ENCODE data around the gene TAF1B.

Gene TAF1B

DNA sequence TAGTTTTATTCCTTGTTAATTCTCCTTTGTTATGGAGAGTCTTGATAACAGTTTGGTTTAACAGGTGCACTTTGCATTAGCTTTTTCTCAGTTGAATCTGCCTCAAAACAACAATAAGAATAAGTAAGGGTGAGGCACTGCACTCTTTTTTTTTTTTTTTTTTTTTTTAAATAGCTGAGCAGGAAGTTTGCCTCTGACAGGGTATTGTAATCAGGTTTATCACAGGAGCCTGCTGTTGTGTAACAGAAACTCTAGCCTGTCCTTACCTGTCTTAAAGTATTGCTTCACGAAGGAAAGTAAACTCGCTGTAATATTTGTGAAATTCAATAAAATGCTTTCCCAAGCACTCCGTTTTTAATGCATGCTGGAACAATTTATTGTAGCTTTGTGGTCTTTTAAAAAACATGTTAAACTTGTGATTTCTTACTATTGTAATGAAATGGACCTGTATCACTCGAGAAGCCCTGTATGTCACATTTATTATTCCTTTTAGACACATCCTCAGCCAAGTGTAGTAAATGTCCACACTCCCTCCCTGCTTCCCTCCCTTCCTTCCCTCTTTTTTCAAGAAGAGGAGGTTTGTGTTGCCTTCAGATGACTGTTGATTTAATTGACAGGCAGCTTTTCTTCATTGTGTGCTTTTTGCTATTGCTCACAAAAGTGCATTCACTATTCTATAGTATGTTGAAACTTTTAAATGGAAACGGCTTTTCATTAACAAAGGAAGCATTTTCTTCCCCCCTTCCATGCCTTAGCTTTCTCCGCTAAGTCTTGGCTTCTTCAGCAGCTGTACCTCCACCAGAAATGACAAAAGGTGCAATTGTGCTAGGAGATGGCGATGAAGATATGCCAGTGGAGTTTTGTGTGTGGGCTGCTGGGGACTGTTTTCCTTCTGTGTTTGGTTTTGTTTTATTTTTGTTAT is 52.7 kb downstream of the TAF1B start:
- Histone ChIP-seq H3K4me1 (ENCODE audit: insufficient read depth, low read length) (peaks cover 9% of the 10 kb centered on the region), H3K27ac (ENCODE audit: low read depth, low read length) (no peak overlapping the region), H3K36me3 (ENCODE audit: insufficient read depth, low read length) (no peaks in the 10 kb centered on the region), H3K27me3 (ENCODE audit: control insufficient read depth in 1 of 2, insufficient read depth in 2 of 2, low read length in 2 of 2) (no peaks in the 10 kb centered on the region), H3K9ac (ENCODE audit: low read length) (no peak overlapping the region), H3K4me3 (ENCODE audit: low read depth in 1 of 2, low read length in 2 of 2) (no peak overlapping the region), H3K9me3 (ENCODE audit: low read length) (no peaks in the 10 kb centered on the region)

- H3K4me3 ChIP-seq (ENCODE audit: low read depth in 1 of 2, low read length in 2 of 2), result no peak overlapping the region
- no peak overlapping the region for H3K9ac ChIP-seq (ENCODE audit: low read length)
- H3K27me3 ChIP-seq (ENCODE audit: control insufficient read depth in 1 of 2, insufficient read depth in 2 of 2, low read length in 2 of 2), result no peaks in the 10 kb centered on the region
- H3K9me3 ChIP-seq (ENCODE audit: low read length), result no peaks in the 10 kb centered on the region
- H3K36me3 ChIP-seq (ENCODE audit: insufficient read depth, low read length), result no peaks in the 10 kb centered on the region
- H3K27ac ChIP-seq (ENCODE audit: low read depth, low read length), result no peak overlapping the region
- peaks cover 9% of the 10 kb centered on the region for H3K4me1 ChIP-seq (ENCODE audit: insufficient read depth, low read length)
These were observed 54.1 kb downstream of the TAF1B start for GRCh38 chr2:9897331-9897737.

DNA sequence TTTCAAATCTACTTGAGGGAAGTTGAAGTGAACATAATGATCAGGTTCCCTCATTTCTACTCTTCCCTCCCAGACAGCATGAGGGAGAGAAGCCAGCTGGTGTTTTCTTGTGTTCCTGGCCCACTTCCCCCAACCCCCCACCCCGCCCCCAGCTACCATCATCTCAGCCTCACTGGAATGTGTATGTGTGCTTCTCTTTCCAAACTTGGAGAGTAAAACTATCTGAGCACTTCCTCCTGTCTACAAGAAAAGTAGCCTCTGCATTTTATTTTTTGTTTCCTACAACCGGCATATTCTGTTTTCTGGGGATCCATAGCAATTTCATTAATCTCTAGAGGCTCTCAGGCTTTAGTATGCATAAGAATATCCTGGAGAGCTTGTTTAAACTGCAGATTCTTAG is 54.6 kb downstream of the TAF1B start:
- Histone ChIP-seq H3K27me3 (ENCODE audit: control insufficient read depth in 1 of 2, insufficient read depth in 2 of 2, low read length in 2 of 2) (no peaks in the 10 kb centered on the region), H3K9ac (ENCODE audit: low read length) (no peak overlapping the region), H3K4me1 (ENCODE audit: insufficient read depth, low read length) (peaks cover 9% of the 10 kb centered on the region), H3K9me3 (ENCODE audit: low read length) (no peaks in the 10 kb centered on the region), H3K27ac (ENCODE audit: low read depth, low read length) (peak overlapping the region; percentile 14), H3K4me3 (ENCODE audit: low read depth in 1 of 2, low read length in 2 of 2) (no peak overlapping the region), H3K36me3 (ENCODE audit: insufficient read depth, low read length) (no peaks in the 10 kb centered on the region)

- H3K4me1 ChIP-seq (ENCODE audit: insufficient read depth, low read length), result no peaks in the 10 kb centered on the region
- H3K27ac ChIP-seq (ENCODE audit: low read depth, low read length), result no peak overlapping the region
- H3K9me3 ChIP-seq (ENCODE audit: low read length), result no peaks in the 10 kb centered on the region
- H3K9ac ChIP-seq (ENCODE audit: low read length), result no peak overlapping the region
- H3K4me3 ChIP-seq (ENCODE audit: low read depth in 1 of 2, low read length in 2 of 2), result no peak overlapping the region
- H3K27me3 ChIP-seq (ENCODE audit: control insufficient read depth in 1 of 2, insufficient read depth in 2 of 2, low read length in 2 of 2), result no peaks in the 10 kb centered on the region
- H3K36me3 ChIP-seq (ENCODE audit: insufficient read depth, low read length), result peaks cover 4% of the 10 kb centered on the region
These were observed 62.1 kb downstream of the TAF1B start for GRCh38 chr2:9905413-9905812.

- Histone ChIP-seq H3K27ac (ENCODE audit: low read depth, low read length) (no peak overlapping the region), H3K27me3 (ENCODE audit: control insufficient read depth in 1 of 2, insufficient read depth in 2 of 2, low read length in 2 of 2) (no peaks in the 10 kb centered on the region), H3K36me3 (ENCODE audit: insufficient read depth, low read length) (peaks cover 4% of the 10 kb centered on the region), H3K9ac (ENCODE audit: low read length) (no peak overlapping the region), H3K4me1 (ENCODE audit: insufficient read depth, low read length) (no peaks in the 10 kb centered on the region), H3K4me3 (ENCODE audit: low read depth in 1 of 2, low read length in 2 of 2) (no peak overlapping the region), H3K9me3 (ENCODE audit: low read length) (no peaks in the 10 kb centered on the region)
These were observed 64.1 kb downstream of the TAF1B start for GRCh38 chr2:9907402-9907801.

DNA sequence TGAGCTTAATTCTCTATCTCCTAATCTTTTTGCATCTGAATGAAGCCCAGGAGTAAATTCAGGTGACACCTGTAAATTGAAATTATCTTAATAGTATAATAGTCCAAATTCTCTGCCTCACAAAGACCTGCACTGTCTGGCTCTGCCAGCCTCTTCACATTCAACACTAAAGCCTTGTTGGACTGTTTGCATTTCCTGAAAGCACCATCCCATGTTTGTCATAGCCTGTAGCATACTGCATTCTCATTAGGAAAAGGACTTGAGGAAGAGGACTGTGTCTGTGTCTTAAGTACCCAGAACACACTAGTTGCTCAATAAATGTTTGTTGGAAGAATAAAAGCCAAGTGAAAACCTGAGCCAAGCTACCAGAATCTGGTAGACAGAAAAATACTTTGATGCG is 65.4 kb downstream of the TAF1B start:
- no peak overlapping the region for H3K4me3 ChIP-seq (ENCODE audit: low read depth in 1 of 2, low read length in 2 of 2)
- H3K4me1 ChIP-seq (ENCODE audit: insufficient read depth, low read length), result no peaks in the 10 kb centered on the region
- H3K36me3 ChIP-seq (ENCODE audit: insufficient read depth, low read length), result peaks cover 4% of the 10 kb centered on the region
- H3K27ac ChIP-seq (ENCODE audit: low read depth, low read length), result no peak overlapping the region
- H3K9me3 ChIP-seq (ENCODE audit: low read length), result no peaks in the 10 kb centered on the region
- no peaks in the 10 kb centered on the region for H3K27me3 ChIP-seq (ENCODE audit: control insufficient read depth in 1 of 2, insufficient read depth in 2 of 2, low read length in 2 of 2)
- no peak overlapping the region for H3K9ac ChIP-seq (ENCODE audit: low read length)

- Histone ChIP-seq H3K36me3 (ENCODE audit: insufficient read depth, low read length) (peaks cover 4% of the 10 kb centered on the region), H3K9me3 (ENCODE audit: low read length) (no peaks in the 10 kb centered on the region), H3K27me3 (ENCODE audit: control insufficient read depth in 1 of 2, insufficient read depth in 2 of 2, low read length in 2 of 2) (no peaks in the 10 kb centered on the region), H3K4me3 (ENCODE audit: low read depth in 1 of 2, low read length in 2 of 2) (no peak overlapping the region), H3K4me1 (ENCODE audit: insufficient read depth, low read length) (no peaks in the 10 kb centered on the region), H3K9ac (ENCODE audit: low read length) (no peak overlapping the region), H3K27ac (ENCODE audit: low read depth, low read length) (no peak overlapping the region)
These were observed 65.8 kb downstream of the TAF1B start for GRCh38 chr2:9909106-9909505.

- Histone ChIP-seq H3K9me3 (ENCODE audit: low read length) (no peaks in the 10 kb centered on the region), H3K4me3 (ENCODE audit: low read depth in 1 of 2, low read length in 2 of 2) (no peak overlapping the region), H3K27me3 (ENCODE audit: control insufficient read depth in 1 of 2, insufficient read depth in 2 of 2, low read length in 2 of 2) (no peaks in the 10 kb centered on the region), H3K4me1 (ENCODE audit: insufficient read depth, low read length) (no peaks in the 10 kb centered on the region), H3K27ac (ENCODE audit: low read depth, low read length) (no peak overlapping the region), H3K36me3 (ENCODE audit: insufficient read depth, low read length) (no peaks in the 10 kb centered on the region), H3K9ac (ENCODE audit: low read length) (no peak overlapping the region)
These were observed 67.4 kb downstream of the TAF1B start for GRCh38 chr2:9910699-9911098.

- no peaks in the 10 kb centered on the region for H3K4me1 ChIP-seq (ENCODE audit: insufficient read depth, low read length)
- no peak overlapping the region for H3K9ac ChIP-seq (ENCODE audit: low read length)
- H3K36me3 ChIP-seq (ENCODE audit: insufficient read depth, low read length), result no peaks in the 10 kb centered on the region
- H3K27ac ChIP-seq (ENCODE audit: low read depth, low read length), result no peak overlapping the region
- no peaks in the 10 kb centered on the region for H3K27me3 ChIP-seq (ENCODE audit: control insufficient read depth in 1 of 2, insufficient read depth in 2 of 2, low read length in 2 of 2)
- no peak overlapping the region for H3K4me3 ChIP-seq (ENCODE audit: low read depth in 1 of 2, low read length in 2 of 2)
- no peaks in the 10 kb centered on the region for H3K9me3 ChIP-seq (ENCODE audit: low read length)
These were observed 69.2 kb downstream of the TAF1B start for GRCh38 chr2:9912468-9912867.

- no peak overlapping the region for H3K4me3 ChIP-seq (ENCODE audit: low read depth in 1 of 2, low read length in 2 of 2)
- no peaks in the 10 kb centered on the region for H3K27me3 ChIP-seq (ENCODE audit: control insufficient read depth in 1 of 2, insufficient read depth in 2 of 2, low read length in 2 of 2)
- H3K27ac ChIP-seq (ENCODE audit: low read depth, low read length), result no peak overlapping the region
- H3K9me3 ChIP-seq (ENCODE audit: low read length), result no peaks in the 10 kb centered on the region
- H3K36me3 ChIP-seq (ENCODE audit: insufficient read depth, low read length), result no peaks in the 10 kb centered on the region
- H3K9ac ChIP-seq (ENCODE audit: low read length), result no peak overlapping the region
- H3K4me1 ChIP-seq (ENCODE audit: insufficient read depth, low read length), result no peaks in the 10 kb centered on the region
These were observed 71.3 kb downstream of the TAF1B start for GRCh38 chr2:9914384-9915065.

DNA sequence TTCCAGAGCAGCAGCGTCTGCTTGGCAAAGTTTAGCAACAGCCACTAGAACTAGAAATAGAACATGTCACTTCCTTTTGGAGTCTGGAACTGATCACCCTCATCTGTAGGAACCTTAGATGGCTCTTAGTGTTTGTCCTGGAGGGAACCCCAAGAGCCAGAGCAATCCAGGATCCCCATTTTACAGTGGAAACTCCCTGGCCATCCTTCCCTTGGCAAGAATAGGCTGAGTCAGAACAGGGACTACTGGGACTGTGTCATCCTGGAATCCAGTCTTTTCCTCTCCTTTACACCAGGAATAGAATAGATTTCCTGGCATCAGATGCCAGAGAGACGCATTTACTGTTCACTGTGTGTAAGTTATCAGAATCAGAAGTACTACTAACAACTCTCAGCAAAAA is 75.0 kb downstream of the TAF1B start:
- no peaks in the 10 kb centered on the region for H3K9me3 ChIP-seq (ENCODE audit: low read length)
- peaks cover 20% of the 10 kb centered on the region for H3K36me3 ChIP-seq (ENCODE audit: insufficient read depth, low read length)
- H3K27ac ChIP-seq (ENCODE audit: low read depth, low read length), result no peak overlapping the region

More for the DNA sequence above, 75.0 kb downstream of the TAF1B start:
- no peaks in the 10 kb centered on the region for H3K27me3 ChIP-seq (ENCODE audit: control insufficient read depth in 1 of 2, insufficient read depth in 2 of 2, low read length in 2 of 2)
- H3K4me1 ChIP-seq (ENCODE audit: insufficient read depth, low read length), result no peaks in the 10 kb centered on the region
- no peak overlapping the region for H3K9ac ChIP-seq (ENCODE audit: low read length)
- no peak overlapping the region for H3K4me3 ChIP-seq (ENCODE audit: low read depth in 1 of 2, low read length in 2 of 2)

Data from muscle layer of colon (tissue), 2 donors.